Neural cell (in vitro differentiated cells): Measurements from ENCODE around the gene CDYL. TPM values are rescaled to one million over a fixed set of nuclear protein-coding genes. Genes with fewer than 3 reads are reported as not detected.

Experiments
- H2AFZ ChIP-seq: fragments of 200-600, 300-800 bp; sonication (generic), shearing (Covaris generic); 2 replicates; pipeline ENCODE4 v1.6.0; 2014; ENCODE audit warnings: low read depth, mild to moderate bottlenecking, antibody characterized with exemption, low read length, moderate library complexity
- H3F3A ChIP-seq: fragments of 200-600 bp; shearing (Covaris generic); 2 replicates; pipeline ENCODE4 v1.6.1; 2016; ENCODE audit warnings: mild to moderate bottlenecking, moderate library complexity, mixed read lengths, antibody characterized with exemption, low read length; ENCODE audit not compliant: insufficient read depth, poor library complexity, severe bottlenecking
- H3K27ac ChIP-seq: fragments of 200-600, 300-800 bp; sonication (generic), shearing (Covaris generic); 2 replicates; pipeline ENCODE4 v1.5.1; 2014; ENCODE audit warnings: mild to moderate bottlenecking, low read length, moderate library complexity
- H3K27me3 ChIP-seq: fragments of 300-800, 200-600 bp; sonication (generic), shearing (Covaris generic); 2 replicates; pipeline ENCODE4 v1.6.0; 2014; ENCODE audit warnings: mild to moderate bottlenecking, low read depth, low read length, moderate library complexity; ENCODE audit not compliant: insufficient read depth
- H3K36me3 ChIP-seq: fragments of 300-800, 200-600 bp; sonication (generic), shearing (Covaris generic); 2 replicates; pipeline ENCODE4 v1.5.1; 2014; ENCODE audit warnings: mild to moderate bottlenecking, antibody characterized with exemption, low read length, moderate library complexity; ENCODE audit not compliant: insufficient read depth
- H3K4me2 ChIP-seq: fragments of 300-800, 200-600 bp; sonication (generic), shearing (Covaris generic); 2 replicates; pipeline ENCODE4 v1.6.0; 2014; ENCODE audit warnings: mild to moderate bottlenecking, low read length
- H3K4me3 ChIP-seq: fragments of 300-800, 200-600 bp; sonication (generic), shearing (Covaris generic); 2 replicates; pipeline ENCODE4 v1.5.1; 2014; ENCODE audit warnings: mild to moderate bottlenecking, low read length, moderate library complexity
- H3K79me2 ChIP-seq: fragments of 200-600 bp; shearing (Covaris generic); replicated peaks from 2 replicates; pipeline ENCODE4 v1.6.0; 2014; ENCODE audit warnings: mild to moderate bottlenecking, low read length, moderate library complexity; ENCODE audit not compliant: insufficient read depth
- H3K9ac ChIP-seq: fragments of 300-800, 200-600 bp; sonication (generic), shearing (Covaris generic); 2 replicates; pipeline ENCODE4 v1.6.1; 2016; ENCODE audit warnings: mild to moderate bottlenecking, low read length, mixed read lengths
- H3K9me2 ChIP-seq: fragments of 200-600 bp; shearing (Covaris generic); 2 replicates; pipeline ENCODE4 v1.6.1; 2016; ENCODE audit warnings: mild to moderate bottlenecking, low read length, mixed read lengths; ENCODE audit not compliant: insufficient read depth
- H3K9me3 ChIP-seq: fragments of 200-600, 300-800 bp; sonication (generic), shearing (Covaris generic); 2 replicates; pipeline ENCODE4 v1.6.1; 2016; ENCODE audit warnings: mild to moderate bottlenecking, mixed run types, low read length, moderate library complexity, mixed read lengths
- H4K20me1 ChIP-seq: fragments of 200-600 bp; shearing (Covaris generic); 2 replicates; pipeline ENCODE4 v1.6.1; 2016; ENCODE audit warnings: mild to moderate bottlenecking, mixed run types; ENCODE audit not compliant: insufficient read depth
- CTCF ChIP-seq: fragments of 450-650 bp; IDR thresholded peaks from 2 replicates; pipeline ENCODE4 v1.5.1; 2014; ENCODE audit warnings: antibody characterized with exemption, mild to moderate bottlenecking, moderate library complexity; ENCODE audit not compliant: poor library complexity, severe bottlenecking
- EP300 ChIP-seq: fragments of 450-650 bp; conservative IDR thresholded peaks from 2 replicates; pipeline ENCODE4 v1.6.1; 2014; ENCODE audit warnings: antibody characterized with exemption, mild to moderate bottlenecking, moderate library complexity; ENCODE audit not compliant: poor library complexity, severe bottlenecking
- EZH2 ChIP-seq: fragments of 200-600, 300-800 bp; shearing (Covaris generic), sonication (generic); IDR thresholded peaks from 2 replicates; pipeline ENCODE4 v1.6.1; 2014; ENCODE audit warnings: antibody characterized with exemption, low read length, borderline replicate concordance, mild to moderate bottlenecking; ENCODE audit not compliant: insufficient read depth, poor library complexity, severe bottlenecking
- MXI1 ChIP-seq: fragments of 450-650 bp; conservative IDR thresholded peaks from 2 replicates; pipeline ENCODE4 v1.6.1; 2014; ENCODE audit warnings: antibody characterized with exemption, mild to moderate bottlenecking; ENCODE audit not compliant: poor library complexity, severe bottlenecking
- POLR2AphosphoS5 ChIP-seq: IDR thresholded peaks from 2 replicates; pipeline ENCODE4 v1.6.1; 2012
- RAD21 ChIP-seq: fragments of 450-650 bp; conservative IDR thresholded peaks from 2 replicates; pipeline ENCODE4 v1.6.1; 2014; ENCODE audit warnings: antibody characterized with exemption, mild to moderate bottlenecking, moderate library complexity
- REST ChIP-seq: IDR thresholded peaks from 2 replicates; pipeline ENCODE4 v1.6.1; 2012; ENCODE audit warnings: borderline replicate concordance
- SMC3 ChIP-seq: fragments of 450-650 bp; conservative IDR thresholded peaks from 2 replicates; pipeline ENCODE4 v1.6.1; 2014; ENCODE audit warnings: antibody characterized with exemption, mild to moderate bottlenecking, moderate library complexity; ENCODE audit not compliant: poor library complexity
- TAF1 ChIP-seq: IDR thresholded peaks from 2 replicates; pipeline ENCODE4 v1.6.1; 2012; ENCODE audit warnings: low read depth
- polyA plus RNA-seq: library from polyadenylated mRNA; depleted of rRNA; stranded (reverse); fragments of >200 nt; gene quantifications from 2 replicates; pipeline ENCODE4 v1.2.3, GENCODE V29; 2014

CDYL gene
- polyA plus RNA-seq, 1 donor from 2014 or later: 5.2 TPM

GRCh38 chr6:4762294-4762693 is 13.9 kb upstream of the CDYL start:
- no peaks in the 10 kb centered on the region for H3K36me3 ChIP-seq
- no peaks in the 10 kb centered on the region for H3K9me3 ChIP-seq
- no peaks in the 10 kb centered on the region for H3K79me2 ChIP-seq
- H3F3A ChIP-seq: no peaks in the 10 kb centered on the region
- no peak overlapping the region for H2AFZ ChIP-seq
- H4K20me1 ChIP-seq: no peaks in the 10 kb centered on the region
- H3K4me2 ChIP-seq: no peak overlapping the region
- H3K27ac ChIP-seq: no peak overlapping the region
- no peak for TF ChIP-seq RAD21
- no peak for TF ChIP-seq EZH2
- TF ChIP-seq SMC3: no peak
- TF ChIP-seq EP300: no peak
- TF ChIP-seq MXI1: no peak
- no peak for TF ChIP-seq POLR2AphosphoS5
- no peak for TF ChIP-seq CTCF
- no peak for TF ChIP-seq REST
- no peak for TF ChIP-seq TAF1
- H3K9ac ChIP-seq: no peak overlapping the region
- no peak overlapping the region for H3K4me3 ChIP-seq
- H3K27me3 ChIP-seq: no peaks in the 10 kb centered on the region
- no peaks in the 10 kb centered on the region for H3K9me2 ChIP-seq

GRCh38 chr6:4763921-4764320 is 12.3 kb upstream of the CDYL start:
- H3K79me2 ChIP-seq: no peaks in the 10 kb centered on the region
- no peaks in the 10 kb centered on the region for H3F3A ChIP-seq
- no peaks in the 10 kb centered on the region for H4K20me1 ChIP-seq
- H3K4me3 ChIP-seq: no peak overlapping the region
- no peak overlapping the region for H3K4me2 ChIP-seq
- TF ChIP-seq REST (no peak), POLR2AphosphoS5 (no peak), EZH2 (no peak), MXI1 (no peak), SMC3 (no peak), RAD21 (no peak), TAF1 (no peak), EP300 (no peak), CTCF (no peak)
- no peak overlapping the region for H2AFZ ChIP-seq
- H3K9me3 ChIP-seq: no peaks in the 10 kb centered on the region
- no peak overlapping the region for H3K27ac ChIP-seq
- no peaks in the 10 kb centered on the region for H3K27me3 ChIP-seq
- no peaks in the 10 kb centered on the region for H3K36me3 ChIP-seq
- H3K9me2 ChIP-seq: no peaks in the 10 kb centered on the region
- no peak overlapping the region for H3K9ac ChIP-seq
